Non-pigmented ciliary epithelial cell (primary cell): Measurements from ENCODE around the gene KIF5A.

Experiments used
- DNase-seq: peaks from one replicate; pipeline ENCODE4 v3.0.0-alpha.2; 2010; ENCODE audit warnings: low read depth

KIF5A gene

DNA sequence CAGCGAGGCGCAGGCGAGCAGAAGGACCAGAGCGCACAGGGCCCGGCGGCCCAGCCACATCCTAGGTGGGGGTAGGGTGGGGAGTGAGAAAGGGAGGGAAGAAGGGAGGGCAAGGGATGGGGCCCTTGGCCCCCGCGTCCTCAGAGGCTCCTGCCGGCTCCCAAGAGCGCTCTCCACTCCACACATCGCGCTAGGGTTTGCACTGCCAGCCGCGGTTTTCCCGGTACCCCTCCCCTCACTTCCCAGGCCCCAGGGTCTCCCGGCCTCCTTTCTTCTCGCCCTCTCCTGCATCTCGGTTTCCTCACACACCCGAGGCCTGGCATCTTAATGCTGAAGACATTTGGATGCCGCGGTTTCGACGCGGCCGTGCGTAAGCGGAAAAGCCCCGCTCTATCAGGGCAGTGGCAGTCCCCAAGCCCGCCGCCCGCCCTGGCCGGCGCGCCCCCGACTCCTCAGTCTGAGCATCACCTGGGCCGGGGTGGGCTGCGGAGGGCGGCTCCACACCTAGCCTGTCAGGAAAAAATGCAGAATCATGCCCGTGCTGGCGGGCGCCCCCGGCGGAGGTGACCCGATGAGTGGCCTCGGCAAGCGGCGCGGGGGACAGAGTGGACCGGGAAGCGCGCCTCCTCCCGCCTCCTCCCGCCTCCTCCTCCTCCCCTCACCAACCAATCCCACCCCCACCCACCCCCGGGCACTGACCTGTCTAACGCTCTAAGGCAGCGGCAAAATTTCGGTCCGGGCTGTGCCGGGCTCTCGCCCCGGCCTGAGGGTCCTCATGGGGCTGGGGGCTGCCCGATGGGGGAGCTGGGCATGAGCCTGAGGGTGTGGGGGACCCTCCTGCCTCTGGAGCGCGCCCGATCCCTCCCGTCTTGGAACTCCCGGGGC is 82.5 kb downstream of the KIF5A start:
- DNase-seq = no peak

- DNase-seq = no peak
These were observed 83.4 kb downstream of the KIF5A start, which contains the start of gene B4GALNT1 for GRCh38 chr12:57632958-57633840. TSS of gene B4GALNT1 (minus strand) at chr12:57633201. CDS start at chr12:57632132, 1,069 bp downstream.
